K562 (cell line): Measurements from ENCODE around the gene UMAD1. TPM values are rescaled to one million over a fixed set of nuclear protein-coding genes. Genes with fewer than 3 reads are reported as not detected.
A peak's percentile ranks its signal among the peaks of the same experiment; 100 is the strongest.

Experiments
- GATAD2A ChIP-seq: fragments of 450-650 bp; IDR thresholded peaks from 2 replicates; pipeline ENCODE4 v1.6.1; 2017
- PRPF4 ChIP-seq: fragments of 200-400 bp; formaldehyde crosslinking; IDR thresholded peaks from one replicate; pipeline ENCODE4 v1.6.1; 2017; ENCODE audit warnings: low read length, low read depth, mild to moderate bottlenecking; ENCODE audit not compliant: insufficient read depth, poor library complexity, severe bottlenecking
- RBM39 ChIP-seq: fragments of 200-400 bp; formaldehyde crosslinking; optimal IDR thresholded peaks from 2 replicates; pipeline ENCODE3; 2018; ENCODE audit warnings: low read depth, low read length
- RERE ChIP-seq: sonication (generic); formaldehyde crosslinking; IDR thresholded peaks from 2 replicates; pipeline ENCODE4 v1.8.0; 2023; ENCODE audit warnings: missing genetic modification reagents, mild to moderate bottlenecking, borderline replicate concordance
- SMAD2 ChIP-seq: fragments of 150-350 bp; IDR thresholded peaks from 2 replicates; pipeline ENCODE4 v1.6.1; 2014; ENCODE audit warnings: low read depth, mild to moderate bottlenecking, low read length
- THRB ChIP-seq: fragments of 450-650 bp; formaldehyde crosslinking; conservative IDR thresholded peaks from 2 replicates; pipeline ENCODE4 v1.4.0; 2022; ENCODE audit warnings: mild to moderate bottlenecking, missing genetic modification characterization
- TRIM24 ChIP-seq, 2 experiments: fragments of 450-650 bp; IDR thresholded peaks; 2 replicates each; pipeline ENCODE4 v1.6.1; 2016
- ZNF280A ChIP-seq: fragments of 450-650 bp; IDR thresholded peaks from 2 replicates; pipeline ENCODE4 v1.6.1; 2018; ENCODE audit warnings: mild to moderate bottlenecking, low read depth; ENCODE audit not compliant: partially characterized antibody
- ZNF3 ChIP-seq: fragments of 250-450 bp; sonication (Bioruptor Pico); IDR thresholded peaks from 2 replicates; pipeline ENCODE4 v1.5.0; 2021; ENCODE audit warnings: mild to moderate bottlenecking, moderate library complexity
- ZNF511 ChIP-seq: sonication (generic); formaldehyde crosslinking; IDR thresholded peaks from 2 replicates; pipeline ENCODE4 v1.8.0; 2022; ENCODE audit warnings: mild to moderate bottlenecking, missing genetic modification reagents
- ZNF75A ChIP-seq: fragments of 450-650 bp; formaldehyde crosslinking; IDR thresholded peaks from 2 replicates; pipeline ENCODE4 v1.4.0; 2020; ENCODE audit warnings: mild to moderate bottlenecking
- ZNF76 ChIP-seq: fragments of 250-450 bp; sonication (Bioruptor Pico); IDR thresholded peaks from 2 replicates; pipeline ENCODE4 v1.4.0; 2020; ENCODE audit warnings: mild to moderate bottlenecking, moderate library complexity, borderline replicate concordance
- ZNF780A ChIP-seq: fragments of 250-450 bp; sonication (Bioruptor Pico); IDR thresholded peaks from 2 replicates; pipeline ENCODE4 v1.5.0; 2021; ENCODE audit warnings: mild to moderate bottlenecking
- polyA plus RNA-seq, 8 experiments: library from polyadenylated mRNA; depleted of rRNA in 4 of 8; stranded (reverse) in 5 of 8; unstranded in 3 of 8; fragments of >200 nt; fragmentation: Nextera tagmentation in 2 of 8; fragmentation: Illumina TruSeq in 1 of 8; extraction: Ambion mirVana in 2 of 8; extraction: Trizol in 1 of 8; gene quantifications; 2 replicates each; pipeline versions ENCODE4 v1.2.1 to v1.2.3, GENCODE V29; 2011 to 2014; ENCODE audit warnings: inconsistent platforms in 1 of 8, missing spikeins in 1 of 8
- total RNA-seq, 7 experiments: library from RNA; depleted of rRNA in 6 of 7; stranded (reverse); fragments of >200 nt in 6 of 7; fragmentation: Illumina TruSeq in 2 of 7; extraction: Trizol in 2 of 7; gene quantifications; 2 replicates each; pipeline versions ENCODE4 v1.2.1 to v1.2.3, GENCODE V29; 2011 to 2021; ENCODE audit warnings: low replicate concordance in 1 of 7

UMAD1 gene
- total and polyA plus RNA-seq, 9 of the 15 experiments (the other 6 are each of a cell fraction or from before 2014, with no cell fraction given) = 9.0 to 26.7 (median 13.3) TPM

- TF ChIP-seq RERE (CRISPR knock-in tag) (no peak), ZNF511 (CRISPR knock-in tag) (peak; percentile 63; the same call in 1 of the 2 replicates), ZNF780A (CRISPR knock-in tag) (no peak), RBM39 (no peak), THRB (no peak), PRPF4 (no peak), GATAD2A (peak; percentile 77; the same call in 1 of the 2 replicates), SMAD2 (no peak), ZNF280A (no peak), ZNF76 (CRISPR knock-in tag) (peak; percentile 56; the same call in 1 of the 2 replicates), TRIM24 (IDR thresholded peaks at IDR 0.05) (peak; percentile 45 to 73; a peak in 3 of 4 replicates), ZNF3 (CRISPR knock-in tag) (no peak), ZNF75A (CRISPR knock-in tag) (no peak)
Measured at GRCh38 chr7:7640221-7641128, at the start of gene UMAD1 (continued).
